K562 (cell line): Measurements from ENCODE around the gene OR7A10. TPM values are rescaled to one million over a fixed set of nuclear protein-coding genes. Genes with fewer than 3 reads are reported as not detected.

Experiments used
- ADNP ChIP-seq: fragments of 200-800 bp; sonication (Bioruptor generic); IDR thresholded peaks from 2 replicates; pipeline ENCODE4 v1.6.1; 2016; ENCODE audit warnings: missing genetic modification characterization, missing compliant biosample characterization
- BCLAF1 ChIP-seq, 2 experiments: fragments of 450-650 bp in 1 of 2; IDR thresholded peaks; 2 replicates each; pipeline ENCODE4 v1.6.1; 2011 to 2017; ENCODE audit warnings: low read depth in 2 of 2, antibody characterized with exemption in 1 of 2, borderline replicate concordance in 1 of 2, low read length in 1 of 2, mild to moderate bottlenecking in 1 of 2, mixed read lengths in 1 of 2; ENCODE audit not compliant: control insufficient read depth in 1 of 2
- BHLHE40 ChIP-seq: IDR thresholded peaks from 2 replicates; pipeline ENCODE4 v1.6.1; 2011; ENCODE audit warnings: low read length, improper control_type of control experiment
- BRCA1 ChIP-seq, 2 experiments: fragments of 450-650 bp in 1 of 2; sonication (generic) in 1 of 2; formaldehyde crosslinking in 1 of 2; IDR thresholded peaks; 2 replicates each; pipeline versions ENCODE4 v1.5.0 to v1.6.1; 2017 to 2020; ENCODE audit warnings: mild to moderate bottlenecking in 1 of 2, missing genetic modification reagents in 1 of 2
- BRF2 ChIP-seq: IDR thresholded peaks from 3 replicates; pipeline ENCODE4 v1.6.1; 2011; ENCODE audit warnings: borderline replicate concordance, mild to moderate bottlenecking; ENCODE audit not compliant: insufficient read length, insufficient read depth
- CBX3 ChIP-seq, 2 experiments: IDR thresholded peaks; 1 replicate in 1 of 2; 2 replicates in 1 of 2; pipeline ENCODE4 v1.6.1; 2012; ENCODE audit warnings: inconsistent platforms in 2 of 2, low read length in 2 of 2, borderline replicate concordance in 1 of 2, control low read depth in 1 of 2
- CXXC5 ChIP-seq: fragments of 250-450 bp; sonication (Bioruptor Pico); IDR thresholded peaks from 2 replicates; pipeline ENCODE4 v1.8.0; 2022; ENCODE audit warnings: inconsistent platforms, mild to moderate bottlenecking, moderate library complexity
- GABPB2 ChIP-seq: fragments of 250-450 bp; sonication (Bioruptor Pico); conservative IDR thresholded peaks from 2 replicates; pipeline ENCODE4 v1.5.1; 2021; ENCODE audit warnings: mild to moderate bottlenecking
- HMBOX1 ChIP-seq: sonication (generic); IDR thresholded peaks from 2 replicates; pipeline ENCODE4 v1.6.1; 2016
- HMG20A ChIP-seq: fragments of 450-650 bp; formaldehyde crosslinking; conservative IDR thresholded peaks from 2 replicates; pipeline ENCODE4 v1.4.0; 2020; ENCODE audit warnings: mild to moderate bottlenecking, mixed read lengths
- HNRNPUL1 ChIP-seq: fragments of 200-400 bp; formaldehyde crosslinking; IDR thresholded peaks from 2 replicates; pipeline ENCODE4 v1.6.1; 2017; ENCODE audit warnings: low read length
- NR4A1 ChIP-seq, 2 experiments: fragments of 250-450 bp in 1 of 2; fragments of 450-650 bp in 1 of 2; sonication (Bioruptor Pico) in 1 of 2; IDR thresholded peaks; 2 replicates each; pipeline versions ENCODE4 v1.4.0 to v1.6.1; 2016 to 2020; ENCODE audit warnings: mild to moderate bottlenecking in 2 of 2, missing compliant biosample characterization in 1 of 2, missing genetic modification characterization in 1 of 2, moderate library complexity in 1 of 2
- PPARD ChIP-seq: fragments of 250-450 bp; sonication (Bioruptor Pico); IDR thresholded peaks from 2 replicates; pipeline ENCODE4 v1.8.0; 2022; ENCODE audit warnings: inconsistent platforms, mild to moderate bottlenecking, moderate library complexity
- RCOR1 ChIP-seq, 2 experiments: IDR thresholded peaks; 2 replicates each; pipeline ENCODE4 v1.6.1; 2012; ENCODE audit warnings: low read depth in 2 of 2, low read length in 2 of 2, borderline replicate concordance in 1 of 2, improper control_type of control experiment in 1 of 2
- RHOXF2B ChIP-seq: fragments of 250-450 bp; sonication (Bioruptor Pico); conservative IDR thresholded peaks from 2 replicates; pipeline ENCODE4 v1.5.1; 2021
- SMARCA5 ChIP-seq: fragments of 450-650 bp; IDR thresholded peaks from 2 replicates; pipeline ENCODE4 v1.6.1; 2016
- SMARCC2 ChIP-seq: fragments of 450-650 bp; IDR thresholded peaks from 2 replicates; pipeline ENCODE4 v1.6.1; 2017; ENCODE audit warnings: antibody characterized with exemption, moderate library complexity, mild to moderate bottlenecking, low read depth
- SRSF9 ChIP-seq: fragments of 200-400 bp; formaldehyde crosslinking; IDR thresholded peaks from 2 replicates; pipeline ENCODE4 v1.6.1; 2017; ENCODE audit warnings: low read depth, low read length, borderline replicate concordance
- TAF9B ChIP-seq: fragments of 450-650 bp; IDR thresholded peaks from 2 replicates; pipeline ENCODE4 v1.6.1; 2018; ENCODE audit warnings: mild to moderate bottlenecking; ENCODE audit not compliant: partially characterized antibody
- TCF15 ChIP-seq: fragments of 250-450 bp; sonication (Bioruptor Pico); IDR thresholded peaks from 2 replicates; pipeline ENCODE4 v1.8.0; 2022; ENCODE audit warnings: moderate library complexity, mild to moderate bottlenecking, inconsistent platforms
- ZNF184 ChIP-seq: sonication (generic); formaldehyde crosslinking; IDR thresholded peaks from 2 replicates; pipeline ENCODE4 v1.5.0; 2020; ENCODE audit warnings: missing genetic modification reagents
- ZNF780A ChIP-seq: fragments of 250-450 bp; sonication (Bioruptor Pico); IDR thresholded peaks from 2 replicates; pipeline ENCODE4 v1.5.0; 2021; ENCODE audit warnings: mild to moderate bottlenecking
- polyA plus RNA-seq, 8 experiments: library from polyadenylated mRNA; depleted of rRNA in 4 of 8; stranded (reverse) in 5 of 8; unstranded in 3 of 8; fragments of >200 nt; fragmentation: Nextera tagmentation in 2 of 8; fragmentation: Illumina TruSeq in 1 of 8; extraction: Ambion mirVana in 2 of 8; extraction: Trizol in 1 of 8; gene quantifications; 2 replicates each; pipeline versions ENCODE4 v1.2.1 to v1.2.3, GENCODE V29; 2011 to 2014; ENCODE audit warnings: inconsistent platforms in 1 of 8, missing spikeins in 1 of 8
- total RNA-seq, 7 experiments: library from RNA; depleted of rRNA in 6 of 7; stranded (reverse); fragments of >200 nt in 6 of 7; fragmentation: Illumina TruSeq in 2 of 7; extraction: Trizol in 2 of 7; gene quantifications; 2 replicates each; pipeline versions ENCODE4 v1.2.1 to v1.2.3, GENCODE V29; 2011 to 2021; ENCODE audit warnings: low replicate concordance in 1 of 7

The OR7A10 gene
- total and polyA plus RNA-seq, 9 of the 15 experiments (the other 6 are each of a cell fraction or from before 2014, with no cell fraction given): not detected

- TF ChIP-seq ZNF780A (CRISPR knock-in tag) (no peak), BCLAF1 (IDR thresholded peaks at IDR 0.05; ENCODE audit: borderline replicate concordance in 1 of 2, control insufficient read depth in 1 of 2, low read depth in 2 of 2, low read length in 1 of 2) (no peak), SMARCA5 (no peak), NR4A1 (CRISPR knock-in tag; IDR thresholded peaks at IDR 0.05) (no peak), NR4A1 (tag; IDR thresholded peaks at IDR 0.05) (no peak), BRF2 (no peak), SRSF9 (no peak), TAF9B (peak; percentile 32), ZNF184 (CRISPR knock-in tag) (no peak), ADNP (tag) (0 out of 2 replicates have a peak, but pooled peaks have one; percentile 22), BRCA1 (IDR thresholded peaks at IDR 0.05) (no peak), BRCA1 (CRISPR knock-in tag; IDR thresholded peaks at IDR 0.05) (no peak), SMARCC2 (no peak), RCOR1 (IDR thresholded peaks at IDR 0.05; ENCODE audit: borderline replicate concordance in 1 of 2, low read depth in 2 of 2, low read length in 2 of 2) (no peak), HMBOX1 (no peak), CBX3 (IDR thresholded peaks at IDR 0.05; ENCODE audit: borderline replicate concordance in 1 of 2, low read length in 2 of 2) (no peak), PPARD (CRISPR knock-in tag) (no peak), BHLHE40 (peak; percentile 78), RHOXF2B (CRISPR knock-in tag) (no peak), GABPB2 (no peak), HNRNPUL1 (no peak), HMG20A (CRISPR knock-in tag) (no peak), TCF15 (CRISPR knock-in tag) (no peak), CXXC5 (CRISPR knock-in tag) (no peak)
Observed at GRCh38 chr19:14830702-14831101, 18.0 kb downstream of the OR7A10 start (continued).
